Fibroblast of lung (primary cell): ENCODE measurements around the gene MRPL52. TPM values are rescaled to one million over a fixed set of nuclear protein-coding genes. Genes with fewer than 3 reads are reported as not detected.

ENCODE experiments used
- DNase-seq, 2 donors: peaks; one replicate each; pipeline versions ENCODE4 v3.0.0 to v3.0.0-alpha.2; 2010; ENCODE audit warnings: low read depth in 2 of 2
- H2AFZ ChIP-seq: 2 replicates; pipeline ENCODE4 v1.5.1; 2012; ENCODE audit warnings: low read length, control low read depth, inconsistent platforms
- H3K27ac ChIP-seq: 2 replicates; pipeline ENCODE4 v1.5.1; 2011; ENCODE audit warnings: low read length, control low read depth; ENCODE audit not compliant: insufficient read depth
- H3K27me3 ChIP-seq: 2 replicates; pipeline ENCODE4 v1.5.1; 2011; ENCODE audit warnings: mild to moderate bottlenecking, low read length; ENCODE audit not compliant: control insufficient read depth, insufficient read depth
- H3K36me3 ChIP-seq: 2 replicates; pipeline ENCODE4 v1.5.1; 2011; ENCODE audit warnings: low read length; ENCODE audit not compliant: control insufficient read depth, insufficient read depth
- H3K4me1 ChIP-seq: 2 replicates; pipeline ENCODE4 v1.5.1; 2011; ENCODE audit warnings: low read length; ENCODE audit not compliant: control insufficient read depth, insufficient read depth; ENCODE audit errors: extremely low read depth
- H3K4me2 ChIP-seq: 2 replicates; pipeline ENCODE4 v1.5.1; 2011; ENCODE audit warnings: low read length, control low read depth; ENCODE audit not compliant: insufficient read depth; ENCODE audit errors: extremely low read depth
- H3K4me3 ChIP-seq, 4 experiments: fragments of 200-600 bp in 1 of 4; sonication (generic) in 1 of 4; replicated peaks in 1 of 4; 2 replicates each; pipeline ENCODE4 v1.5.1; 2011 to 2016; ENCODE audit warnings: low read length in 4 of 4, low read depth in 3 of 4, mild to moderate bottlenecking in 3 of 4, control low read depth in 2 of 4, inconsistent platforms in 1 of 4, mixed read lengths in 1 of 4; ENCODE audit not compliant: insufficient read depth in 1 of 4; ENCODE audit errors: control extremely low read depth in 1 of 4
- H3K79me2 ChIP-seq: 2 replicates; pipeline ENCODE4 v1.5.1; 2012; ENCODE audit warnings: mild to moderate bottlenecking, low read length, inconsistent platforms; ENCODE audit not compliant: control insufficient read depth, insufficient read depth
- H3K9ac ChIP-seq: 2 replicates; pipeline ENCODE4 v1.5.1; 2011; ENCODE audit warnings: mild to moderate bottlenecking, low read length, control low read depth; ENCODE audit not compliant: insufficient read depth
- H3K9me3 ChIP-seq: 2 replicates; pipeline ENCODE4 v1.5.1; 2012; ENCODE audit warnings: low read depth, low read length; ENCODE audit not compliant: control insufficient read depth, insufficient read depth
- H4K20me1 ChIP-seq: 2 replicates; pipeline ENCODE4 v1.5.1; 2011; ENCODE audit warnings: low read length; ENCODE audit not compliant: control insufficient read depth, insufficient read depth; ENCODE audit errors: extremely low read depth
- EZH2 ChIP-seq: IDR thresholded peaks from 2 replicates; pipeline ENCODE4 v1.5.1; 2012; ENCODE audit warnings: low read length, control low read depth, mild to moderate bottlenecking; ENCODE audit errors: missing control alignments
- polyA plus RNA-seq, 2 donors: library from polyadenylated mRNA; depleted of rRNA in 1 of 2; stranded (reverse) in 1 of 2; unstranded in 1 of 2; fragments of >200 nt; gene quantifications; 2 replicates each; pipeline ENCODE4 v1.2.1, GENCODE V29; 2011 to 2012; ENCODE audit warnings: missing spikeins in 1 of 2
- total RNA-seq: library from RNA; depleted of rRNA; stranded (reverse); fragments of >200 nt; gene quantifications from 2 replicates; pipeline ENCODE4 v1.2.1, GENCODE V29; 2014
- TF ChIP-seq, protein P1 (sequence below), 2 donors: IDR thresholded peaks in 1 of 2; conservative IDR thresholded peaks in 1 of 2; 1 replicate in 1 of 2; 2 replicates in 1 of 2; pipeline ENCODE4 v1.5.1; 2011 to 2012; ENCODE audit warnings: low read length in 2 of 2, control low read depth in 1 of 2, inconsistent platforms in 1 of 2, low read depth in 1 of 2, mild to moderate bottlenecking in 1 of 2

The MRPL52 gene
- total and polyA plus RNA-seq, 2 donors (not counting 1 experiment from before 2014, with no cell fraction given): 44.1 to 50.5 TPM

DNA sequence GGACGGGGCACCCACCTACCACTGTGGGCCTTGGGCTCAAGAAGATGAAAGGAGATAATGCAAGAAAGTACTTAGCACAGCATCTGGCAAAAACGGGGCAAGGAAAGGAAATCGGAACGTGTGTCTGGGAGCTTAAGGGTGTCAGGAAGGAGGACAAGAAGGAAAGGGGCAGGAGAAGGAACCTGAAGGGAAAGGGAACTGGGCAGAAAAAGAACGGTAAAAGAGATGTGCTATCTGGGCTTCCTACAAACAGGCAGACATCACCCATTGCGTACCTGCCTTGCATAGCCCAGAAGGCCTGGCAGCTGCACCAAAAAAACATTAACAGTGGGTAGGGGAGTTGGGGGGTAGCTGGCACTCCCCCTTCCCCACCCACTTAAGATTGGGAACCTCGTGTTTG, 52.4 kb downstream of the MRPL52 start:
- Histone ChIP-seq H3K9me3 (no peaks in the 10 kb centered on the region), H3K9ac (no peak overlapping the region), H3K36me3 (peaks cover 10% of the 10 kb centered on the region), H3K27me3 (no peaks in the 10 kb centered on the region), H2AFZ (no peak overlapping the region), H3K4me2 (no peak overlapping the region), H4K20me1 (no peaks in the 10 kb centered on the region), H3K4me1 (peaks cover 6% of the 10 kb centered on the region), H3K79me2 (no peaks in the 10 kb centered on the region), H3K4me3 (no peak overlapping the region), H3K27ac (no peak overlapping the region)
- no peak for DNase-seq
- TF ChIP-seq EZH2: no peak
- TF ChIP-seq, protein P1, sequence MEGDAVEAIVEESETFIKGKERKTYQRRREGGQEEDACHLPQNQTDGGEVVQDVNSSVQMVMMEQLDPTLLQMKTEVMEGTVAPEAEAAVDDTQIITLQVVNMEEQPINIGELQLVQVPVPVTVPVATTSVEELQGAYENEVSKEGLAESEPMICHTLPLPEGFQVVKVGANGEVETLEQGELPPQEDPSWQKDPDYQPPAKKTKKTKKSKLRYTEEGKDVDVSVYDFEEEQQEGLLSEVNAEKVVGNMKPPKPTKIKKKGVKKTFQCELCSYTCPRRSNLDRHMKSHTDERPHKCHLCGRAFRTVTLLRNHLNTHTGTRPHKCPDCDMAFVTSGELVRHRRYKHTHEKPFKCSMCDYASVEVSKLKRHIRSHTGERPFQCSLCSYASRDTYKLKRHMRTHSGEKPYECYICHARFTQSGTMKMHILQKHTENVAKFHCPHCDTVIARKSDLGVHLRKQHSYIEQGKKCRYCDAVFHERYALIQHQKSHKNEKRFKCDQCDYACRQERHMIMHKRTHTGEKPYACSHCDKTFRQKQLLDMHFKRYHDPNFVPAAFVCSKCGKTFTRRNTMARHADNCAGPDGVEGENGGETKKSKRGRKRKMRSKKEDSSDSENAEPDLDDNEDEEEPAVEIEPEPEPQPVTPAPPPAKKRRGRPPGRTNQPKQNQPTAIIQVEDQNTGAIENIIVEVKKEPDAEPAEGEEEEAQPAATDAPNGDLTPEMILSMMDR (conservative IDR thresholded peaks at IDR 0.05 in 1 of 2, IDR thresholded peaks at IDR 0.05 in 1 of 2; ENCODE audit: low read depth in 1 of 2, low read length in 2 of 2): no peak

GRCh38 chr14:22882529-22883172, 53.0 kb downstream of the MRPL52 start:
- no peak overlapping the region for H2AFZ ChIP-seq
- H3K27me3 ChIP-seq: no peaks in the 10 kb centered on the region
- H3K4me1 ChIP-seq: peaks cover 6% of the 10 kb centered on the region
- TF ChIP-seq EZH2: no peak
- TF ChIP-seq, protein P1 (conservative IDR thresholded peaks at IDR 0.05 in 1 of 2, IDR thresholded peaks at IDR 0.05 in 1 of 2; ENCODE audit: low read depth in 1 of 2, low read length in 2 of 2): no peak
- H3K27ac ChIP-seq: no peak overlapping the region
- H3K79me2 ChIP-seq: no peaks in the 10 kb centered on the region
- no peaks in the 10 kb centered on the region for H4K20me1 ChIP-seq
- peak; percentile 47 to 62 for DNase-seq
- no peak overlapping the region for H3K9ac ChIP-seq
- peaks cover 7% of the 10 kb centered on the region for H3K36me3 ChIP-seq
- no peak overlapping the region for H3K4me2 ChIP-seq
- no peaks in the 10 kb centered on the region for H3K9me3 ChIP-seq
- no peak overlapping the region for H3K4me3 ChIP-seq

DNA sequence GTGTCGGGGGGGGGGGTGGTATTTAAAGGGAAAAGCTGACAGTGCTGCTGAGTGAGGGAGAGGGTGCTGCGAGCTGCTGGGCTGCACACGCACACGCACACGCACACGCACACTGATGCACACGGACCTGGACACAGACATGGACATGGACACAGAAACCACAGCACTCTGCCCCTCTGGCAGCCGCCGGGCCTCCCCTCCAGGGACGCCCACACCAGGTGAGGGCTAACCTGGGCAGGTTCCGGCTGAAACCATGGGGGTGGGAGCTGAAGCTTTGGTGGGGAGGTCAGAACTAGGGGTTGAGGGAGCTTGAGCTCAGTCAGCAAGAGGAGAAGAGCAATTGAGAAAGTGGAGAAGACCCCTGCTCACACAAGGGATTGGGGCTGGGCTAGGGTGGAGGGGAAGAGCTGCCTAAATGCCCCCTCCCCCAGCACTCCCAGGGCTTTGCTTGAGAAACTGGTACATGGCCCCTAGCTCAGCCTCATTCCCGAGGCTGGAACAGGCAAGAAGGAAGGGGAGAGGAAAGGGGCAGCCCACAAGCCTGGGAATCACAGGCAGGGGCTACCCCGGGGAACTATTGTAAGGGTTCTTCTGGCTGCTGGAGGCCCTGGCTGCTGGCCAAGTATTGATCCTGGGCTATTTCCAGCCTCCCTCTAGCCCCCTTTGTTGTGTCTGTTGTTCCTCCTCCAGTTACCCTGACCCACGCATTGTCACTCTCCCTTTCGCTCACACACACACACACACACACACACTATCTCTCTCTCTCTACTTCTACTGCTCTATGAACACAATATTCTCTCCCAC, 53.7 kb downstream of the MRPL52 start, which contains the start of gene REM2:
Gene REM2 (plus strand): TSS at position 50 of the 804 bp plus-strand sequence. CDS start 66 bp downstream, at position 116.
- Histone ChIP-seq H3K4me1 (peaks cover 7% of the 10 kb centered on the region), H3K9ac (no peak within 1 kb of the TSS), H3K27ac (no peak within 1 kb of the TSS), H3K4me2 (peak within 1 kb of the TSS; percentile 3), H3K27me3 (no peaks in the 10 kb centered on the region), H3K36me3 (peaks cover 3% of the 10 kb centered on the region), H2AFZ (no peak within 1 kb of the TSS), H4K20me1 (no peaks in the 10 kb centered on the region), H3K9me3 (no peaks in the 10 kb centered on the region), H3K79me2 (no peaks in the 10 kb centered on the region), H3K4me3 (no peak within 1 kb of the TSS)
- TF ChIP-seq EZH2: no peak
- TF ChIP-seq, protein P1 (conservative IDR thresholded peaks at IDR 0.05 in 1 of 2, IDR thresholded peaks at IDR 0.05 in 1 of 2; ENCODE audit: low read depth in 1 of 2, low read length in 2 of 2): no peak
- DNase-seq: no peak
